IMR-90 (cell line): ENCODE measurements around the gene PDZD2. TPM values are rescaled to one million over a fixed set of nuclear protein-coding genes. Genes with fewer than 3 reads are reported as not detected.

Experiments used
- ATAC-seq: fragments of 200-7000 bp; cut with Tn5 transposase; 2 replicates; pipeline ENCODE4 v1.9.1; 2020; ENCODE audit warnings: low read depth, mild to moderate bottlenecking, moderate library complexity
- BruUV-seq: library from RNA; stranded (reverse); fragments of 400-500 nt; replicated peaks from 2 replicates; lab custom pipeline; 2021; lab: Mats Ljungman, UMichigan
- CTCF ChIA-PET: fragments of 300-600 bp; formaldehyde crosslinking; extraction: SDS; loops from one replicate; lab custom pipeline; 2021; ENCODE audit warnings: antibody characterized with exemption; lab: Yijun Ruan, JAX
- POLR2A ChIA-PET: fragments of 300-600 bp; sonication (Branson Sonifier 250); formaldehyde crosslinking; loops from one replicate; lab custom pipeline; 2022; ENCODE audit warnings: antibody characterized with exemption; ENCODE audit not compliant: unreplicated experiment; lab: Charles Lee
- DNase-seq: peaks from one replicate; pipeline ENCODE4 v3.0.0; 2013
- H2AFZ ChIP-seq: replicated peaks from 2 replicates; pipeline ENCODE3; 2013; ENCODE audit warnings: low read length, mild to moderate bottlenecking; ENCODE audit not compliant: poor library complexity
- H2AK5ac ChIP-seq: 2 replicates; pipeline ENCODE4 v1.6.1; 2013; ENCODE audit warnings: low read depth, low read length, inconsistent platforms
- H2AK9ac ChIP-seq: replicated peaks from 2 replicates; pipeline ENCODE3; 2013; ENCODE audit warnings: mild to moderate bottlenecking, low read depth, low read length, moderate library complexity; ENCODE audit not compliant: poor library complexity
- H2BK120ac ChIP-seq: 2 replicates; pipeline ENCODE4 v1.6.1; 2013; ENCODE audit warnings: low read depth, low read length, inconsistent platforms
- H2BK15ac ChIP-seq: 3 replicates; pipeline ENCODE4 v1.6.1; 2013; ENCODE audit warnings: low read depth, low read length, inconsistent platforms
- H2BK20ac ChIP-seq: 2 replicates; pipeline ENCODE4 v1.6.1; 2013; ENCODE audit warnings: low read depth, mild to moderate bottlenecking, inconsistent platforms, low read length, moderate library complexity
- H2BK5ac ChIP-seq: 2 replicates; pipeline ENCODE4 v1.6.1; 2013; ENCODE audit warnings: mild to moderate bottlenecking, low read depth, low read length, inconsistent platforms; ENCODE audit not compliant: poor library complexity, severe bottlenecking
- H3K14ac ChIP-seq: replicated peaks from 2 replicates; pipeline ENCODE4 v1.6.1; 2013; ENCODE audit warnings: low read depth, low read length, inconsistent platforms
- H3K18ac ChIP-seq: 2 replicates; pipeline ENCODE4 v1.6.1; 2013; ENCODE audit warnings: low read depth, low read length, control low read depth
- H3K23ac ChIP-seq: 2 replicates; pipeline ENCODE4 v1.6.1; 2013; ENCODE audit warnings: low read depth, low read length, inconsistent platforms
- H3K27ac ChIP-seq: 2 replicates; pipeline ENCODE4 v1.5.1; 2013; ENCODE audit warnings: mild to moderate bottlenecking, control low read depth, low read length; ENCODE audit not compliant: insufficient read depth
- H3K27me3 ChIP-seq: 2 replicates; pipeline ENCODE4 v1.6.1; 2013; ENCODE audit warnings: low read length; ENCODE audit not compliant: control insufficient read depth, insufficient read depth
- H3K36me3 ChIP-seq: 2 replicates; pipeline ENCODE4 v1.6.1; 2013; ENCODE audit warnings: low read length, mixed read lengths; ENCODE audit not compliant: control insufficient read depth, insufficient read depth
- H3K4ac ChIP-seq: 2 replicates; pipeline ENCODE4 v1.6.1; 2013; ENCODE audit warnings: low read depth, low read length, inconsistent platforms
- H3K4me1 ChIP-seq: 2 replicates; pipeline ENCODE4 v1.6.1; 2013; ENCODE audit warnings: low read length, mixed read lengths; ENCODE audit not compliant: control insufficient read depth, insufficient read depth
- H3K4me2 ChIP-seq: 2 replicates; pipeline ENCODE4 v1.6.1; 2013; ENCODE audit warnings: low read depth, mild to moderate bottlenecking, control low read depth, low read length, moderate library complexity
- H3K4me3 ChIP-seq: 2 replicates; pipeline ENCODE4 v1.5.1; 2013; ENCODE audit warnings: low read depth, mild to moderate bottlenecking, control low read depth, low read length, moderate library complexity; ENCODE audit not compliant: insufficient read depth
- H3K56ac ChIP-seq: 2 replicates; pipeline ENCODE4 v1.6.1; 2013; ENCODE audit warnings: low read length, inconsistent platforms; ENCODE audit not compliant: insufficient read depth; ENCODE audit errors: extremely low read depth
- H3K79me1 ChIP-seq, 2 experiments: 2 replicates each; pipeline ENCODE4 v1.6.1; 2013; ENCODE audit warnings: low read length in 2 of 2, inconsistent platforms in 1 of 2, low read depth in 1 of 2
- H3K9ac ChIP-seq: 2 replicates; pipeline ENCODE4 v1.6.1; 2013; ENCODE audit warnings: low read depth, low read length, control low read depth
- H3K9me1 ChIP-seq: 2 replicates; pipeline ENCODE4 v1.6.1; 2013; ENCODE audit warnings: low read length, inconsistent platforms; ENCODE audit not compliant: insufficient read depth
- H3K9me3 ChIP-seq: 2 replicates; pipeline ENCODE4 v1.6.1; 2013; ENCODE audit warnings: low read length; ENCODE audit not compliant: control insufficient read depth, insufficient read depth
- H4K20me1 ChIP-seq: 2 replicates; pipeline ENCODE4 v1.6.1; 2013; ENCODE audit warnings: low read length, inconsistent platforms; ENCODE audit not compliant: insufficient read depth
- H4K5ac ChIP-seq: 2 replicates; pipeline ENCODE4 v1.6.1; 2013; ENCODE audit warnings: mild to moderate bottlenecking, low read depth, low read length, control low read depth
- H4K8ac ChIP-seq, 2 experiments: 2 replicates each; pipeline ENCODE4 v1.6.1; 2013; ENCODE audit warnings: low read depth in 2 of 2, low read length in 2 of 2, control low read depth in 1 of 2, inconsistent platforms in 1 of 2
- H4K91ac ChIP-seq: 2 replicates; pipeline ENCODE4 v1.6.1; 2013; ENCODE audit warnings: low read depth, low read length, inconsistent platforms; ENCODE audit not compliant: insufficient read depth
- BHLHE40 ChIP-seq: fragments of 150-350 bp; IDR thresholded peaks from 2 replicates; pipeline ENCODE4 v1.6.1; 2016; ENCODE audit warnings: mild to moderate bottlenecking, low read depth, low read length
- CTCF ChIP-seq: conservative IDR thresholded peaks from 2 replicates; pipeline ENCODE4 v1.5.1; 2012; ENCODE audit warnings: mild to moderate bottlenecking, low read depth, low read length, improper control_type of control experiment
- MAFK ChIP-seq: IDR thresholded peaks from 2 replicates; pipeline ENCODE4 v1.6.1; 2012; ENCODE audit warnings: low read depth, low read length, improper control_type of control experiment
- MAZ ChIP-seq: IDR thresholded peaks from 2 replicates; pipeline ENCODE4 v1.6.1; 2012; ENCODE audit warnings: low read depth, mild to moderate bottlenecking, low read length, improper control_type of control experiment, moderate library complexity, borderline replicate concordance
- MXI1 ChIP-seq: IDR thresholded peaks from 2 replicates; pipeline ENCODE4 v1.6.1; 2012; ENCODE audit warnings: low read depth, mild to moderate bottlenecking, low read length, moderate library complexity, borderline replicate concordance
- NFE2L2 ChIP-seq: fragments of 150-350 bp; IDR thresholded peaks from 2 replicates; pipeline ENCODE4 v1.6.1; 2016; ENCODE audit warnings: low read depth, mild to moderate bottlenecking, low read length
- RAD21 ChIP-seq: IDR thresholded peaks from 2 replicates; pipeline ENCODE4 v1.6.1; 2012; ENCODE audit warnings: low read length, improper control_type of control experiment
- RFX5 ChIP-seq: IDR thresholded peaks from 2 replicates; pipeline ENCODE4 v1.8.0; 2012; ENCODE audit warnings: low read depth, mild to moderate bottlenecking, low read length, moderate library complexity
- WGBS, 2 experiments: methylation state at CpG; one replicate each; pipeline versions ENCODE4 v1.1.5 to v1.1.7; 2013; ENCODE audit warnings: missing lambda C conversion rate in 2 of 2; ENCODE audit not compliant: insufficient read length in 1 of 2; ENCODE audit errors: extremely low coverage in 2 of 2; 5-methylcytosine and 5-hydroxymethylcytosine counted together
- dilution Hi-C: fragments of 300-500 bp; cut with HindIII; formaldehyde crosslinking; loops from one replicate; pipeline ENCODE4 v1.14.3; 2018; ENCODE audit warnings: low sequenced_read_pairs; ENCODE audit not compliant: unreplicated experiment
- in situ Hi-C: fragments of 300-500 bp; cut with MboI; formaldehyde crosslinking; loops from 3 replicates; pipeline ENCODE4 v1.14.3; 2019; ENCODE audit warnings: low sequenced_read_pairs, inconsistent platforms, mixed read lengths
- intact Hi-C: fragments of 100-400 bp; cut with micrococcal nuclease; formaldehyde crosslinking; loops from 2 replicates; pipeline ENCODE4 v1.10.0; 2022
- polyA plus RNA-seq, 3 experiments: library from polyadenylated mRNA; depleted of rRNA; stranded (reverse); fragments of >200 nt; gene quantifications; 2 replicates each; pipeline ENCODE4 v1.2.3, GENCODE V29; 2012; ENCODE audit warnings: low replicate concordance in 1 of 3
- total RNA-seq: library from RNA; depleted of rRNA; stranded (reverse); fragments of >200 nt; gene quantifications from 2 replicates; pipeline ENCODE4 v1.2.3, GENCODE V29; 2012

Gene PDZD2
- total and polyA plus RNA-seq, 2 of the 4 experiments (the other 2 are of a cell fraction) = under 0.01 to 0.02 TPM

- no peak overlapping the region for H3K9ac ChIP-seq
- H4K5ac ChIP-seq = no peak overlapping the region
- no peaks in the 10 kb centered on the region for H3K9me3 ChIP-seq
- TF ChIP-seq MAFK = no peak
- TF ChIP-seq NFE2L2 = peak; percentile 40; the same call in 1 of the 2 replicates
- TF ChIP-seq RAD21 = no peak
- TF ChIP-seq MAZ = no peak
- no peak for TF ChIP-seq MXI1
- no peak for TF ChIP-seq CTCF
- no peak for TF ChIP-seq BHLHE40
- no peak for TF ChIP-seq RFX5
- no peak overlapping the region for H3K4me3 ChIP-seq
- intact Hi-C loops = no loop called here
- no peak overlapping the region for H3K4ac ChIP-seq
- ATAC-seq (no peak), DNase-seq (no peak)
- ChIA-PET CTCF (no interaction called here), POLR2A (no interaction called here)
- no peak overlapping the region for H2BK5ac ChIP-seq
- H3K27me3 ChIP-seq = peaks cover 3% of the 10 kb centered on the region
- no peaks in the 10 kb centered on the region for H4K20me1 ChIP-seq
- no peak overlapping the region for H4K8ac ChIP-seq
- no peak overlapping the region for H2AK5ac ChIP-seq
- no peak overlapping the region for H2AFZ ChIP-seq
- WGBS, 2 experiments = no CpG with 5 or more reads among the region's 3 CpGs
- no peak overlapping the region for H3K4me2 ChIP-seq
- no peak overlapping the region for H2BK15ac ChIP-seq
- H3K36me3 ChIP-seq = no peaks in the 10 kb centered on the region
- no peak overlapping the region for H3K23ac ChIP-seq
- no peaks in the 10 kb centered on the region for H3K9me1 ChIP-seq
- dilution Hi-C loops = no loop called here
- no peak overlapping the region for H4K91ac ChIP-seq
- H2BK120ac ChIP-seq = no peak overlapping the region
- H3K56ac ChIP-seq = no peak overlapping the region
- H3K27ac ChIP-seq = no peak overlapping the region
- H3K79me1 ChIP-seq = no peaks in the 10 kb centered on the region
- no peak overlapping the region for H3K14ac ChIP-seq
- no peak overlapping the region for H2AK9ac ChIP-seq
- no TSS peak for BruUV-seq
- H3K18ac ChIP-seq = no peak overlapping the region
- H3K4me1 ChIP-seq = no peaks in the 10 kb centered on the region
- H2BK20ac ChIP-seq = no peak overlapping the region
- in situ Hi-C loops = no loop called here
Measured at GRCh38 chr5:31743678-31744077, 104.7 kb downstream of the PDZD2 start.
